ENCODE data around the gene TMEM42. TPM values are rescaled to one million over a fixed set of nuclear protein-coding genes. Genes with fewer than 3 reads are reported as not detected.

TMEM42 gene
- total and polyA plus RNA-seq, 2 of the 13 experiments (the other 11 are each of a cell fraction or from before 2014, with no cell fraction given), result 5.5 to 24.5 TPM

- TF ChIP-seq ZBTB14 (CRISPR knock-in tag; IDR thresholded peaks at IDR 0.05) (no peak), PLRG1 (conservative IDR thresholded peaks at IDR 0.05) (no peak), BRD4 (CRISPR knock-in tag; IDR thresholded peaks at IDR 0.05) (no peak; the same call in 1 of the 2 replicates), ZSCAN31 (CRISPR knock-in tag; IDR thresholded peaks at IDR 0.05; ENCODE audit: low read depth) (no peak; the same call in 1 of the 2 replicates), RFXANK (CRISPR knock-in tag; IDR thresholded peaks at IDR 0.05) (no peak), SOX13 (IDR thresholded peaks at IDR 0.05) (no peak), SOX13 (CRISPR knock-in tag; conservative IDR thresholded peaks at IDR 0.05 in 1 of 2, IDR thresholded peaks at IDR 0.05 in 1 of 2) (no peak), POLR2A (IDR thresholded peaks at IDR 0.05; ENCODE audit: insufficient read depth in 1 of 2, low read depth in 2 of 2, low read length in 2 of 2) (peak; percentile 84 to 87), HOMEZ (CRISPR knock-in tag; IDR thresholded peaks at IDR 0.05; ENCODE audit: low read depth) (no peak), ZNF580 (CRISPR knock-in tag; IDR thresholded peaks at IDR 0.05; ENCODE audit: borderline replicate concordance, low read depth) (peak; percentile 63; the same call in 1 of the 2 replicates), MAFK (conservative IDR thresholded peaks at IDR 0.05 in 1 of 2, IDR thresholded peaks at IDR 0.05 in 1 of 2; ENCODE audit: low read length in 2 of 2) (no peak), STAT5B (CRISPR knock-in tag; IDR thresholded peaks at IDR 0.05) (0 out of 2 replicates have a peak, but pooled peaks have one; percentile 45), ZNF331 (CRISPR knock-in tag; IDR thresholded peaks at IDR 0.05) (no peak), PHF21A (CRISPR knock-in tag; IDR thresholded peaks at IDR 0.05) (peak; percentile 55; the same call in 1 of the 2 replicates), ZHX2 (IDR thresholded peaks at IDR 0.05; ENCODE audit: low read depth) (0 out of 2 replicates have a peak, but pooled peaks have one; percentile 20), ZHX2 (CRISPR knock-in tag; IDR thresholded peaks at IDR 0.05; ENCODE audit: borderline replicate concordance) (no peak), ZBED4 (CRISPR knock-in tag; IDR thresholded peaks at IDR 0.05; ENCODE audit: borderline replicate concordance) (0 out of 2 replicates have a peak, but pooled peaks have one; percentile 58)
Measured at GRCh38 chr3:44861412-44862225, at the start of gene TMEM42 (continued).
